Rectal smooth muscle tissue (tissue), 1 donor: ENCODE measurements around the gene ARMC10.
"Not testable (repeated sequence)": the region's sequence is repeated elsewhere in the genome, so short reads cannot be mapped to it uniquely, and the experiment has no call there.

Experiments used
- H3K27ac ChIP-seq: one replicate; pipeline ENCODE4 v1.7.0; 2013; ENCODE audit warnings: low read depth, low read length, inconsistent platforms
- H3K27me3 ChIP-seq: one replicate; pipeline ENCODE4 v1.7.0; 2013; ENCODE audit warnings: low read length; ENCODE audit not compliant: control insufficient read depth, insufficient read depth
- H3K36me3 ChIP-seq: one replicate; pipeline ENCODE4 v1.7.0; 2013; ENCODE audit warnings: low read length; ENCODE audit not compliant: control insufficient read depth, insufficient read depth
- H3K4me1 ChIP-seq: one replicate; pipeline ENCODE4 v1.7.0; 2013; ENCODE audit warnings: low read length; ENCODE audit not compliant: control insufficient read depth, insufficient read depth
- H3K4me3 ChIP-seq: one replicate; pipeline ENCODE4 v1.7.0; 2013; ENCODE audit warnings: low read length
- H3K9ac ChIP-seq: one replicate; pipeline ENCODE4 v1.7.0; 2013; ENCODE audit warnings: low read length

ARMC10 gene

DNA sequence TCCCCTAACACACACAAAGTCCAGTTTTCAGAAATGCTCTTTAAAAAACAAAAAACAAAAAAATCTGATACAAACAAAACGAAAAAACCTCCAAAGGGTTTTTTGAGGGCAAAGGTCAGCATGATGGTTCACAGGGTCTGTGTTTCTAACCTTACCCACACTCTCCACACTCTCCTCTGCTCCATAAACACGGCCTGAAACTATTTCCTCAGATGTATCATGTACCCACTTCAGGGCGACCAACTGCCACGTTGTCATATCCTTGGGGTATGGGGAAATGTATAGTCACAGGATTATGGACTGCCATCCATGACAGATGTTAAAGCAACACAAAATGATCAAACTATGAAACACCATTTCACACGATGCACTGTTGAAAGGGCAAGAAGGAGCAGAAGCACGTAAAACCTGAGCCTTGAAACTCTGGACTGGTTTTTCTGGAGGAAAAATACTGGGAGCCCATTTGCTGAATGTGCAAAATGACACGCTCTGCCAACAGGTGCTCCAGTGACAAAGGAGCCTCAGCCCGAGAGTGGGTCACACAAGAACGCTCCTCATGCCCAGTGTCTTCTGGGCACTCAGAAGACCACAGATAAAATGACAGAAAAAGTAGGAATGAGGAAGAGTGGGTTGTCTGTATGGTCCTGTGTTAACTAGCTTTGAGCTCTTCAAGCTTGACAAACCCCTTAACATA, 58.2 kb downstream of the ARMC10 start:
- Histone ChIP-seq H3K36me3 (no peaks in the 10 kb centered on the region), H3K9ac (no peak overlapping the region), H3K4me1 (no peaks in the 10 kb centered on the region), H3K27ac (no peak overlapping the region), H3K27me3 (no peaks in the 10 kb centered on the region), H3K4me3 (no peak overlapping the region)

- Histone ChIP-seq H3K4me1 (no peaks in the 10 kb centered on the region), H3K36me3 (no peaks in the 10 kb centered on the region), H3K9ac (no peak overlapping the region), H3K4me3 (no peak overlapping the region), H3K27me3 (no peaks in the 10 kb centered on the region), H3K27ac (no peak overlapping the region)
Measured at GRCh38 chr7:103134836-103135554, 60.1 kb downstream of the ARMC10 start.

- Histone ChIP-seq H3K27ac (no peak overlapping the region), H3K4me1 (no peaks in the 10 kb centered on the region), H3K4me3 (no peak overlapping the region), H3K9ac (no peak overlapping the region), H3K27me3 (no peaks in the 10 kb centered on the region), H3K36me3 (no peaks in the 10 kb centered on the region)
Measured at GRCh38 chr7:103140061-103140460, 65.1 kb downstream of the ARMC10 start.

GRCh38 chr7:103140685-103141084, 65.7 kb downstream of the ARMC10 start:
- H3K27me3 ChIP-seq: no peaks in the 10 kb centered on the region
- H3K36me3 ChIP-seq: no peaks in the 10 kb centered on the region
- H3K4me1 ChIP-seq: no peaks in the 10 kb centered on the region
- no peak overlapping the region for H3K4me3 ChIP-seq
- no peak overlapping the region for H3K27ac ChIP-seq
- H3K9ac ChIP-seq: no peak overlapping the region

GRCh38 chr7:103141753-103142404, 66.9 kb downstream of the ARMC10 start:
- no peaks in the 10 kb centered on the region for H3K27me3 ChIP-seq
- no peak overlapping the region for H3K27ac ChIP-seq
- H3K36me3 ChIP-seq: no peaks in the 10 kb centered on the region
- H3K9ac ChIP-seq: no peak overlapping the region
- H3K4me1 ChIP-seq: no peaks in the 10 kb centered on the region
- no peak overlapping the region for H3K4me3 ChIP-seq

DNA sequence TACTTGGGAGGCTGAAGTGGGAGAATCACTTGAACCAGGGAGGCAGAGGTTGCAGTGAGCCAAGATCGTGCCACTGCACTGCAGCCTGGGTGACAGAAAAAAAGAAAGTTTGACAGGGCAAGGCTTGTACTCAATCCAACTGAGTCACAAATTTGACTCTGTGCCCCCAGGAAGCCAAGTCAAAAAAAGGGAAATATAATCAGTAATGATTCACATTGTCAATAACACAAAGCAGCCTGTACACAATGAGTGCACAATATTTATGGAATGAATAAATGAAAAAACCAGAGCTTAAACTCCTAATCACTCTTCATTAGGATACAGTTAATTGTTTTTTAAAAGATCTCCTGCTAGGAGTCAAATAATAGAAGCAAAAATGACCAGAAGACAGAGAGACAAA, 67.6 kb downstream of the ARMC10 start:
- Histone ChIP-seq H3K27ac (no peak overlapping the region), H3K4me3 (no peak overlapping the region), H3K27me3 (no peaks in the 10 kb centered on the region), H3K36me3 (no peaks in the 10 kb centered on the region), H3K4me1 (no peaks in the 10 kb centered on the region), H3K9ac (no peak overlapping the region)

- H3K9ac ChIP-seq: no peak overlapping the region
- peaks cover 3% of the 10 kb centered on the region for H3K4me1 ChIP-seq
- H3K27me3 ChIP-seq: no peaks in the 10 kb centered on the region
- H3K27ac ChIP-seq: no peak overlapping the region
- no peak overlapping the region for H3K4me3 ChIP-seq
- H3K36me3 ChIP-seq: no peaks in the 10 kb centered on the region
Measured at GRCh38 chr7:103143868-103144267, 68.9 kb downstream of the ARMC10 start.

DNA sequence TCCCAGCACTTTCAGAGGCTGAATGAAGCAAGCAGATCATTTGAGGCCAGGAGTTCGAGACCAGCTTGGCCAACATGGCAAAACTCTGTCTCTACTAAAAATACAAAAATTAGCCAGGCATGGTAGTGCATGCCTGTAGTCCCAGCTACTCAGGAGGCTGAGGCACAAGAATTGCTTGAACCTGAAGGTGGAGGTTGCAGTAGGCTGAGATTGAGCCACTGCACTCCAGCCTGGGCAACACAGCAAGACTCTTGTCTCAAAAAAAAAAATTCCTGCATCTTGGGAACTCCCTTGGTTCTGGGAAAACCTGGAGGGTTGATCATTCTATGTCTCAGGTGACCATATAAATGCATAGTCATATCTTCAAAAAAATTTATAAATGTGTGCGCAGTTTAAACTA, 69.8 kb downstream of the ARMC10 start:
- not testable (repeated sequence) for H3K27me3 ChIP-seq, H3K36me3 ChIP-seq, H3K9ac ChIP-seq, H3K4me1 ChIP-seq, H3K27ac ChIP-seq, H3K4me3 ChIP-seq

DNA sequence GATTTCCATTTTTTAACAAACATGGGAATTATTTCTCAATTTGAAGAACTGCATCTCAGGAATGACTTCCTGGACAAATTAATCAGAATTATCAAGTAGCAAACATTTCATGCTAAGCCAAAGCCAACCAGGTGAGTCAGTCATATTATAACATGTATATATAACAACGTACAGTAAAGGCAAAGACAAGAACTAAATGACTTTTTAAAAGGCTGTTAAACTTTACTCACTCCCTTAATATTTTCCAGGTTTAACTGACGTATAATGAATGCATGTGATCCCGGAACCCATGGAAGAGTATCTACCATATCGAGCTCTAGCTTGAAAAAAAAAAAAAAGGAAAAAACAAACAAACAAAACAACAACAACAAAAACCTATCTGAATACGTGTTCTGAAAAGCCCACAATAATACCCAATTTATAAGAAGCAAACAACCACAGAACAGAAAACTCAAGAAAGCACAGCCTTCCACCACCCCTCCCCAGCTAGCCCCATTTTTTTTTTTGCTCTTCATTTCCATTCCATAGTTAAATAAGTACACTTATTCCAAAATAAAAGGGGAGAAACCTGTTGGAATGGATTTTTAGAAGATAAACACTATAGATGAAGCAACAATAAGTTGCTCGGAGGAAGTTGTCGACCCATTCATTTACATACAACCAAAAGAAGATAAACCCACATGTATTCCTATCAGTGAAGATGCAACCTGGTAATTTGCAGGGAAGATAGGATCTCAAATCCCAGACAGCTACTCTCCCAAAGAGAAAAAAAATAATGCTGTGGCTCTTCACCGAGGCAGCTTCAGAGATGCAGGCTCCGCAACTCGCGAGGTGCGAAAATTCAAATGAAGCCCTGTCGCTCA, 73.4 kb downstream of the ARMC10 start:
- Histone ChIP-seq H3K36me3 (no peaks in the 10 kb centered on the region), H3K27me3 (no peaks in the 10 kb centered on the region), H3K4me3 (peak overlapping the region; percentile 94), H3K9ac (peak overlapping the region; percentile 92), H3K27ac (peak overlapping the region; percentile 98), H3K4me1 (peaks cover 6% of the 10 kb centered on the region)
